Measurements from ENCODE around the gene LRRC7. TPM values are rescaled to one million over a fixed set of nuclear protein-coding genes. Genes with fewer than 3 reads are reported as not detected.

Gene LRRC7
- total RNA-seq, 1 donor from 2014 or later: 7.8 TPM

DNA sequence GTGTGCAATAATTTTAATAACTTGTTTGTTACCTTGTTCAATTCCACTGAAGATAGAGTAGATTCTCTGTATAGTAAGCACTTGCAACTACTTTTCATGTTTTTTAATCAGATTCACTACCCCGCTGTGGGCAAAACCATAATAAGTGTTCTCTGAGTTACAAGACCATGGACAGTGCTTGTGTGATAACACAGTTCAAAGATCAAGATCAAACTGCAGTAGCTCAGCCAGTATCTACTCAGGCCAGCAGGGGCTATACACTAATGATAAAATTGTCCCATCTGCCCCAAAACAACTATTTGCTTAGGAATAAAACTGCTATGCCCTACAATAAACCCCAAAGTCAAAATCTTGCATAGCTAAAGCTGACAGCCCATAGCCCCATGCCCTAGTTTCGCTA lies 129.6 kb downstream of the LRRC7 start:
- TF ChIP-seq, protein P1, sequence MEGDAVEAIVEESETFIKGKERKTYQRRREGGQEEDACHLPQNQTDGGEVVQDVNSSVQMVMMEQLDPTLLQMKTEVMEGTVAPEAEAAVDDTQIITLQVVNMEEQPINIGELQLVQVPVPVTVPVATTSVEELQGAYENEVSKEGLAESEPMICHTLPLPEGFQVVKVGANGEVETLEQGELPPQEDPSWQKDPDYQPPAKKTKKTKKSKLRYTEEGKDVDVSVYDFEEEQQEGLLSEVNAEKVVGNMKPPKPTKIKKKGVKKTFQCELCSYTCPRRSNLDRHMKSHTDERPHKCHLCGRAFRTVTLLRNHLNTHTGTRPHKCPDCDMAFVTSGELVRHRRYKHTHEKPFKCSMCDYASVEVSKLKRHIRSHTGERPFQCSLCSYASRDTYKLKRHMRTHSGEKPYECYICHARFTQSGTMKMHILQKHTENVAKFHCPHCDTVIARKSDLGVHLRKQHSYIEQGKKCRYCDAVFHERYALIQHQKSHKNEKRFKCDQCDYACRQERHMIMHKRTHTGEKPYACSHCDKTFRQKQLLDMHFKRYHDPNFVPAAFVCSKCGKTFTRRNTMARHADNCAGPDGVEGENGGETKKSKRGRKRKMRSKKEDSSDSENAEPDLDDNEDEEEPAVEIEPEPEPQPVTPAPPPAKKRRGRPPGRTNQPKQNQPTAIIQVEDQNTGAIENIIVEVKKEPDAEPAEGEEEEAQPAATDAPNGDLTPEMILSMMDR (IDR thresholded peaks at IDR 0.05; ENCODE audit: unreplicated experiment): no peak
- Mint-ChIP-seq H3K27ac (no peak overlapping the region), H3K4me3 (ENCODE audit: low read depth) (no peak overlapping the region), H3K4me1 (ENCODE audit: low read depth) (no peaks in the 10 kb centered on the region), H3K27me3 (no peaks in the 10 kb centered on the region), H3K36me3 (ENCODE audit: insufficient read depth) (no peaks in the 10 kb centered on the region), H3K9me3 (ENCODE audit: low read depth) (no peaks in the 10 kb centered on the region)
- no peak for DNase-seq (ENCODE audit: low spot score, unreplicated experiment)

DNA sequence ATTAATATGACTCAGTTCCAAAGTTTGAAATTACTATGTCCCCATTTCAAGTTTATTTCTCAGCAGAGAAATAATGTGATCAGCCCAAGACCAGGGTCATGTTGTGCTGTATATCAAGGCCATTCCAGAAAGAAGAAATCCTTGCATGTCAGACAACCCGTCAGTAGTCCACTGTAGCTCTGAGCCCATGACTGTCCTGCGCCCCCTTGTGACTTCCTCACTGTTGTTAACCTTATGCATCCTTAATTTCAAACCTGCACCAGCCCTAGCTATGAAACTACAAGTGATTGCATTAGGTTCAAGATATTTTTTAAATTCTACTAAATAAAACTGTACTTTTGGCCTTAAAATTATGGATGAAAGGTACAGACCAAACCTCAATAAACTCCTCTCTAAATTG lies 133.0 kb downstream of the LRRC7 start:
- DNase-seq (ENCODE audit: low spot score, unreplicated experiment): no peak
- H3K4me1 Mint-ChIP-seq (ENCODE audit: low read depth): peaks cover 3% of the 10 kb centered on the region

DNA sequence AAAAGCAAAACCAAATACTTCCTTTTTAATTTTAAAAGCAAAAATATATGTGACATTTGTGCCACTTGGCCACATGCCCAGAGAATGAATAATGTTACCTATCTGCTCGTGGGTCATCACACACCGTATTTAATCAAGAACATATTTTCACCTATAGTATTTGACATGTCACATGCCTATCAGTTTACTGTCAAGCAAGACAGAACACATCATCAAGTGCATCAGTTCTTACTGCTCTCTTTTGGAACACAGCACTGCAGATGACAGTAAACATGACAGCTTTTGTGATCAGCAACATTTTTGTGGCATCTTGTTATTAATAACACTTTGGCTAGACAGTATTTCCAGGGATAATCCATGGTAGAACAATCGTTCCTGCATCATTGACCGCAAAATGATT lies 134.4 kb downstream of the LRRC7 start:
- H3K9me3 Mint-ChIP-seq (ENCODE audit: low read depth): no peaks in the 10 kb centered on the region
- TF ChIP-seq, protein P1 (IDR thresholded peaks at IDR 0.05; ENCODE audit: unreplicated experiment): no peak
- no peak overlapping the region for H3K27ac Mint-ChIP-seq

More for the DNA sequence above, 133.0 kb downstream of the LRRC7 start:
- H3K9me3 Mint-ChIP-seq (ENCODE audit: low read depth): no peaks in the 10 kb centered on the region
- H3K27me3 Mint-ChIP-seq: no peaks in the 10 kb centered on the region
- TF ChIP-seq, protein P1 (IDR thresholded peaks at IDR 0.05; ENCODE audit: unreplicated experiment): peak; percentile 57
- H3K36me3 Mint-ChIP-seq (ENCODE audit: insufficient read depth): no peaks in the 10 kb centered on the region
- H3K27ac Mint-ChIP-seq: no peak overlapping the region
- H3K4me3 Mint-ChIP-seq (ENCODE audit: low read depth): no peak overlapping the region

DNA sequence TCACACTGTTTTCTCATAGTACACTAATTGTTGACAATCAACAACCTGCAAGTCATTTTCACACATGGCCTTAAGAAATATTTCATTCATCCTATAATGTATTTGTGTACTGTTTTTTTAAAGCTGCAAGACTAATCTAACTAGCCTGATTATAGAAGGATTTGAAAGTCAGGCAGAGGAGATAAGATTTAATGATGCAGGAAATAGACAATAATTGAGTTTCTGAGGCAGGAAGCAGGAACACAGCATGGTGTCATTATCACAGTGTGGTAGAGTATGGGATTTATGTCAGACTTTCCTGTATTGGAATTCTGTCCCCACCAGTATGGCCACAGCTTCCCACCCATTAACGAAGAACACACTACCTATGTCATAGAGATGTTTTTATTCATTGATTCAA lies 138.8 kb downstream of the LRRC7 start:
- Mint-ChIP-seq H3K27me3 (no peaks in the 10 kb centered on the region), H3K4me3 (ENCODE audit: low read depth) (no peak overlapping the region), H3K4me1 (ENCODE audit: low read depth) (peaks cover 6% of the 10 kb centered on the region), H3K27ac (no peak overlapping the region), H3K9me3 (ENCODE audit: low read depth) (no peaks in the 10 kb centered on the region), H3K36me3 (ENCODE audit: insufficient read depth) (no peaks in the 10 kb centered on the region)
- TF ChIP-seq, protein P1 (IDR thresholded peaks at IDR 0.05; ENCODE audit: unreplicated experiment): no peak
- no peak for DNase-seq (ENCODE audit: low spot score, unreplicated experiment)

More for the DNA sequence above, 134.4 kb downstream of the LRRC7 start:
- Mint-ChIP-seq H3K4me1 (ENCODE audit: low read depth) (peaks cover 3% of the 10 kb centered on the region), H3K27me3 (no peaks in the 10 kb centered on the region), H3K36me3 (ENCODE audit: insufficient read depth) (no peaks in the 10 kb centered on the region), H3K4me3 (ENCODE audit: low read depth) (no peak overlapping the region)
- DNase-seq (ENCODE audit: low spot score, unreplicated experiment): no peak

DNA sequence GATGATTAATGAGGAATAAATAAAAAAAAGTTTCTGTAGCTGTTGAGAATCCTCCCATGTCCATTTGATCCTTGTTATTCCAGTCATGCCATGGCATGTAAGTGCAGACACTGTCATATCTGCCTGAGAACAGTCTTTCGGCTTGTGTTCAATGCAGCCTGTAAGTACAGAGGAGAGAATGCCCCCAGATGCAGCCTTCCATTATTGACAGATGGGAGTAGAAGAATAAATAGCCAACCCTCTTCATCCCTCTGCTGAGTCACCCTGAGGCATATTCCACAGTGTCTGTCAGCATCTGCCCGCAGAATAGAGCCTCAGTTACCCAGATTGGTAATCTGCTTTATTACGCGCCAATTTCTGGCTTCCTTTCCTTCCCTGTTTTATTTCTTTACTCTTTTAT lies 139.4 kb downstream of the LRRC7 start:
- Mint-ChIP-seq H3K36me3 (ENCODE audit: insufficient read depth) (no peaks in the 10 kb centered on the region), H3K4me1 (ENCODE audit: low read depth) (peaks cover 6% of the 10 kb centered on the region), H3K27ac (no peak overlapping the region), H3K9me3 (ENCODE audit: low read depth) (no peaks in the 10 kb centered on the region), H3K4me3 (ENCODE audit: low read depth) (no peak overlapping the region), H3K27me3 (no peaks in the 10 kb centered on the region)
- no peak for DNase-seq (ENCODE audit: low spot score, unreplicated experiment)
- TF ChIP-seq, protein P1 (IDR thresholded peaks at IDR 0.05; ENCODE audit: unreplicated experiment): no peak

Data from progenitor cell of endocrine pancreas (in vitro differentiated cells).